Measurements from ENCODE around the gene ADGRG3.
A peak's percentile ranks its signal among the peaks of the same experiment; 100 is the strongest.

ADGRG3 gene, protein sequence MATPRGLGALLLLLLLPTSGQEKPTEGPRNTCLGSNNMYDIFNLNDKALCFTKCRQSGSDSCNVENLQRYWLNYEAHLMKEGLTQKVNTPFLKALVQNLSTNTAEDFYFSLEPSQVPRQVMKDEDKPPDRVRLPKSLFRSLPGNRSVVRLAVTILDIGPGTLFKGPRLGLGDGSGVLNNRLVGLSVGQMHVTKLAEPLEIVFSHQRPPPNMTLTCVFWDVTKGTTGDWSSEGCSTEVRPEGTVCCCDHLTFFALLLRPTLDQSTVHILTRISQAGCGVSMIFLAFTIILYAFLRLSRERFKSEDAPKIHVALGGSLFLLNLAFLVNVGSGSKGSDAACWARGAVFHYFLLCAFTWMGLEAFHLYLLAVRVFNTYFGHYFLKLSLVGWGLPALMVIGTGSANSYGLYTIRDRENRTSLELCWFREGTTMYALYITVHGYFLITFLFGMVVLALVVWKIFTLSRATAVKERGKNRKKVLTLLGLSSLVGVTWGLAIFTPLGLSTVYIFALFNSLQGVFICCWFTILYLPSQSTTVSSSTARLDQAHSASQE

DNA sequence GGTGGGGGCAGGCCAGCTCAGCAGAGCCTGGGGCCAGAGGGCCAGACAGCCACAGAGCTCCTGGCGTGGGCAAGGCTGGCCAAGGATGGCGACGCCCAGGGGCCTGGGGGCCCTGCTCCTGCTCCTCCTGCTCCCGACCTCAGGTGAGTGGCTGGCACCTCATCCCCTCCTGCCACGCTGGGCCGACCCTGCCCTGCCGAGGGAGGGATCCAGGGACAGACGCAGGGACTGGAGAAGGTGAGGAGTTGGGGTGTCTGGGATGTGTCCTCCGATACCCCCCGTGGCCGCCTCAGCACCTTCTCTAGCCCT, at the start of gene ADGRG3:
TSS of gene ADGRG3 (plus strand) at position 44 of the 309 bp plus-strand sequence. CDS start at position 86, 42 bp downstream.
- DNase-seq: no peak

DNA sequence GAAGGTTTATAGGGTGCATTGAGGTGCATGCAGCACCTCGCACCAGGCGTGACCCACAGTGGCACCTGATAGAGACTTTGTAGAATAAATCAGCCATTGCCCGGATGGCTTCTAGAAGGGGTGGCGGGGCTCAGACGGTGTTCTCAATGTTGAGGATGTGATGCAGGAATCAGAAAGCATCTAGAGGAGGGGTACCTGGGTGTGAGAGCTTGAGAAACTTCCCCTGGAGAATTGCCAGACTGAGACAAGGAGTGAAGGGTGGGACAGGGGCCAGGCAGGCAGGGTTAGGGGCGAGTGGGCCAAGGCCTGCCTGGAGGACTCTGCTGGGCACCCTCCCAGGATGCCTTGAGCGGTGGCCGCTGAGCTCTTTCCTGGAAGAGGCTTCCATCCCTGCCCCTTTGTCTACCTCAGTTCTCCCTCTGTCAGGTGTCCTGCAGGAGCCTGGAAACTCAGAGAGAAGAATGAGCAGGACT, 48.9 kb upstream of the ADGRG3 start:
- DNase-seq: no peak

DNA sequence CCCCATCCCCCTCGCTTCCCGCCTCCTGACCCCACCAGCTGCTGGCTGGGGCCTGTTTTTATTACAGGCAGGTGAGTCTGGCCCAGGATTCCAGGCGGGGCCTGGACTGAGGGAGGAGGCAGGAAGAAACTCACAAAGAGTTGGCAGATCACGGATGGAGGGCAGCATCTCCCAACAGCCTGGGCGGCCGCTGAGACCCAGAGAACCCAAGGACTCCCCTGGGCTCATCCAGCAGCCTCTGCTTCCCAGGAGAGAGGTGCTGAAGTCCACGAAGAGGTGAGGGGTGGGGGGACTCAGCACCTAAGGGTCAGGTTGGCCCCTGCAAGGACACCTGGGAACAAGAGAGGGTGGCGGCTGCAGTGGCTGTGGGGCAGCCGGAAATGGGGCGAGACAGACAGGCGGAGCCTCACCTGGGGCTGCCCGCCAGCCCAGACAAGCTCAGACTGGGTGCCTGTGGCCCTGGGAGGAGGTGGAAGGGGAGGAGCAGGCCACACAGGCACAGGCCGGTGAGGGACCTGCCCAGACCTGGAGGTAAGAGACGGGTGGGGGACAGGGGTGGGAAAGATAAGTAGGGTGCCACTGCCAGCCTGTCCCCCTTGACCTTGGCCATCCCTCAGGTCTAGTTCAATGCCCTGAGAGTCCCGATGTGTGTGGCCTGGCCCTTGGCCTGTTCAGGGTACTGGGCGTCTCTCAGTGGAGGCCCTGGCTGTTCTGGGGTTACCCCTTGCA, 48.3 kb upstream of the ADGRG3 start:
- DNase-seq: peak; percentile 45 to 77

DNA sequence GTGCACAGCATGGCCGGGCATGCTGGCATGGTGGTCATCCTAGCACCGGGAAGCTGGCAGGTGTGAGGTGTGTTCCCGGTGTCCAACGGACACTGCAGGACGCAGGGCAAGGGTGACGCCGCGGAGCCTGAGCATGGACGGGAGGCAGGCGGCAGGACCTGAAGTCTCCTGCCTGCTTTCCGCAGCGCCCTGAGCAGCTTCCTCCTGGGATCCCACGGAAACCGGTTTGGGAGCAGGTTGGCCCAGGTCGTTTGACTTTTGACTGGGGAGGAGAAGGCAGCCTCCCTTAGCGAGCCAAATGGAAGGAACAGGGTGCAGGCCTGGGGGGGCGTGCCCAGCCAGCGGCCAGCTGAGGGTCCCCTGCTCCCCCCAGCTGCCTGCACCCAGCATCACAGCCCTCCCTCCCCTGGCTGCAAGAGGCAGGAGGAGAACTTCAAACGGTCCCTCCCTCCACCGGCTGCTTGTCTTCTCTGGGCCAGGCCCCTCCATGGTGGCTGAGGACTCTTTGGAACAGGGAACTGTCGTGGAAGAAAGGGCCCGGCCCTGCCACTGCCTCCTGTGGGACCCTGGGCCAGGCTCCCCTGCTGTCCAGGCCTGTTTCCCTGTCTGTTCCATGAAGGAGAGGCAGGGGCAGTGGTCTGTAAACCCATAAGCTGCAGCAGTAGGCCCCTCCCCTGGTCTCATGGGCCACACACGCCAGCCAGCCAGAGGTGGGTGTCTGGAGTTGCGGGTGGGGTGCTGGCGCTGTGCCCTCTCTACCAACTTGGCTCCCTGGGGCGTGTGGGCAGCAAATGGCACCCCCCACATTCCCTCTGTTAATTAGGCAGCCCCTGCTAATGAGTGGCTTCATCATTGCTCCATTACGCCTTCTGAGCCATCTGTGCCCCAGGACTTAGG, 47.5 kb upstream of the ADGRG3 start:
- no peak for DNase-seq

DNA sequence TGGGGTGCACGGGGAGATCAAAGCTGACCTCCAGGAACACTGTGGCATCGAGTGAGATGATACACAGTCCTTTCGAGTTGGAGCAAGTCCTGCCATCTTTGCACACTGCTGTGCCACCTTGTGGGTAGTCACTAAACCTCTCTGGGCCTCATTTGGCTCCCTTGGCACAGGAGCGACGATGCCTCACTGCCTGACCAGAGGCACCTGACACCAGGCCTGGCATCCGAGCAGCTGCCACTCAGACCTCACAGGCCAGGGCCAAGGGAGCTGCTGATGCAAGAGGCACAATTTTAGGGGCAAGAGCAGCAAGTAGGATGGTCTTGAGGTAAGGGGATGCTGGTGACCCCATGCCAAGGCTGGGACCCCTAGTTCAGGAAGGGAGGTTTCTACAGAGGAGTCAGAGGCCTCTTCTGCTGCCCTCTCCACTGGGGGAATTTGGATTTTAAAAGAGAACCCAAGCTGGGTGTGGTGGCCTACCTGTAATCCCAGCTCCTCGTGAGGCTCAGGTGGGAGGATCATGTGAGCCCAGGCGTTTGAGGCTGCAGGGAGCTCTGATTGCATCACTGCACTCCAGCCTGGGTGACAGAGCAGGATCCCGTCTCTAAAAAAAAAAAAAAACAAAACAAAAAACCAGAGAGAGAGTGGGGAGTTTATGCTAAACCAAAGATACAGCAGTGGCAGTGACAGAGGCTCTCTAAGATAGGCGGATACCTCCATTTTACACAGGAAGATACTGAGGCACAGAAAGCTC, 46.4 kb upstream of the ADGRG3 start:
- DNase-seq: no peak

DNA sequence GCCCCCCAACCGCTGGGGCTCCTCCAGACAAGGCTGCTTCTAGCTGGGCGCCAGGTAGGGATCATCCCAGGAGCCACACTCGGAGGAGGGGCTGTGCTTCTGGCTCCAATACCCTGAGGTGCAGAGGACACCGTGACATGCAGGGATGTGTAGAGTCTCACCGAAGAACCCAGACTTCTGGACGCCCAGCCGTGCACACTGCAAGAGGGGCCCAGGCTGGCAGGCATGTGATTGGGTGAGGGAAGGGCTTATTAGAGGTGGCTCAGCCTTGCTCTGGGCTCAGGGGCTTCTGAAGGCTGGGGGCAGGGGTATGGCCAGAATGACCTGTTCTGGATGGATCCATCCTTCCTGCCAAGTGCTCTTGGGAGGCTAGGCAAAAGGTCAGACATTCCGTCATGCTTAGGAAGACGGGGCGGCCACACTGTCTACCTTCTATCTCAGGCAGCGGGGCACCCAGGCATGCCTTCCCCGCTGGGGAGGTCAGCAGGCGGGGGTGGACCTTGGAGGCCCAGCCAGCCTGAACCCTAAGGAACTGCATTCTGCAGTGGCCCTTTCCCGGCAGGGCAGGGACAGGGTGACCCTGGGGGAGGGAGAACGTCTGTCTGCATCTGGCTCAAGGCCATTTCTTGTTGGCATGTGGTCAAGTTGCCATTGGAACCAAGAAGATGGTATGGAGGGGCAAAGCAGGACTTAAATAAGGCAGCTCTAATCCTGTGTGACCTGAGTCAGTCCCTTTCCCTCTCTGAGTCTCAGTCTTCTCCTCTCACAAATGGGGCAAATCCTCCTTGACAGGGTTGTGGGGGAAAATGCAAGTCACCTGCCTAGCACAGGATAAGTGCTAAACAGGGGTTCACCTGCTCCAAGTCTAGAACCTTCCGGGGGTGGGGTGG, 45.5 kb upstream of the ADGRG3 start:
- no peak for DNase-seq

DNA sequence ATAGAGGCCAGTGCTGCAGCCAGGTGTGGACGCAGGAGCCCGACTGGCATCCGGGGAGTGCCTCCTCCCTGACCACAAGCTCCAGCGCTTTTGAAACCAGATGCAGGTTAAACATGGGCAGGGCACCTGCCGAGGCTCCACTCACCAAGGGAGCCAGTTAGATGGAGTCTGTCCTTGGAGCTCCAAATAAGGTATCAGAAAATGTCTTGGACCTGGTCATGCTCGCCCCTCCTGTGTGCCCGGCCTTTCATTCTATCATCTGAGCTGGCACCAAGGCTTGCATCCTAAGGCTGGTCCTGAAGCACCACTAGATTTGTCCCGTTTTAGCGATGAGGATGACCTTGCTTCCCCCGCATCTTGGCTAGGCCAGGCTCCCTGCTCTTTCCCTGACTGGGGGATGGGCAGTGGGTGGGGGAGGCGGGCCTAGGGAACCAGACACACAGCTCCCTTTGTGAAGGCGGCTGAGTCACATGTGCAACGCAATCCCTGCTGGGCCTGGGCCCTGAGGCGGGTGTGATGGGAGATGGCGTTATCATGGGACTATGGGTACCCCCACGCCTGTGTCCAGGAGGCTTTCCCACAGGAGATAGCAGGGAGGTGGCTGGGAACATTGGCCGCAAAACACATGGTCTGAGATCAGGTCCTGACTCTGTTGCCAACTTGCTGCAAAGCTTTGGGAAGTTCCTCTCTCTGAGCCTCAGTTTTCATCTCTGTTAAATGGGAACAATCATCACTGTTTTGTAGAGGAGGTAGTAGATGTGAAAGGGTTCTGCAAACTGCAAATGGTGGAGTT, 44.7 kb upstream of the ADGRG3 start:
- DNase-seq: no peak

DNA sequence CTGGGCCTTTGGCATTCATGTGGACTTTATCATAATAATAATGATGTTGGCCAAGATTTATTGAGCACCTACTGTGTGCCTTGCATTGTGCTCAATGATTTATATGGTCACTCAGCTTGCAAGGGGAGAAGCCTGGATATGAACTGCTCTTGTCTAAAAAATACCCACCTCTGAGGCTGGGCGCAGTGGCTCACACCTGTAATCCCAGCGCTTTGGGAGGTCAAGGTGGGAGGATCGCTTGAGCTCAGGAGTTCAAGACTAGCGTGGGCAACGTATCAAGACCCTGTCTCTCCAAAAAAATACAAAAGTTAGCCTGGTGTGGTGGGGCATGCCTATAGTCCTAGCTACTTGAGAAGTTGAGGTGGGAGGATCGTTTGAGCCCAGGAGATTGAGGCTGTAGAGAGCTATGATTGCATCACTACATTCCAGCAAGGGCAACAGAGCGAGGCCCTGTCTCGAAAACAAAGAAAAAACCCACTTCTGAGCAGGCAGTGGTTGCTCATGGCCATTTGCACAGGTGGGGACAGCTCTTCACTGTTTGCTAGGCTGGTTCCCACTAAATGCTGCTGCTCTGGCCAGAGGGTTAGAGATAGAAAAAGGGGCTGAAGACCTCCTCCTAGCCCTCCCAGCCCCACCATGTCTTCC, 43.9 kb upstream of the ADGRG3 start:
- no peak for DNase-seq

DNA sequence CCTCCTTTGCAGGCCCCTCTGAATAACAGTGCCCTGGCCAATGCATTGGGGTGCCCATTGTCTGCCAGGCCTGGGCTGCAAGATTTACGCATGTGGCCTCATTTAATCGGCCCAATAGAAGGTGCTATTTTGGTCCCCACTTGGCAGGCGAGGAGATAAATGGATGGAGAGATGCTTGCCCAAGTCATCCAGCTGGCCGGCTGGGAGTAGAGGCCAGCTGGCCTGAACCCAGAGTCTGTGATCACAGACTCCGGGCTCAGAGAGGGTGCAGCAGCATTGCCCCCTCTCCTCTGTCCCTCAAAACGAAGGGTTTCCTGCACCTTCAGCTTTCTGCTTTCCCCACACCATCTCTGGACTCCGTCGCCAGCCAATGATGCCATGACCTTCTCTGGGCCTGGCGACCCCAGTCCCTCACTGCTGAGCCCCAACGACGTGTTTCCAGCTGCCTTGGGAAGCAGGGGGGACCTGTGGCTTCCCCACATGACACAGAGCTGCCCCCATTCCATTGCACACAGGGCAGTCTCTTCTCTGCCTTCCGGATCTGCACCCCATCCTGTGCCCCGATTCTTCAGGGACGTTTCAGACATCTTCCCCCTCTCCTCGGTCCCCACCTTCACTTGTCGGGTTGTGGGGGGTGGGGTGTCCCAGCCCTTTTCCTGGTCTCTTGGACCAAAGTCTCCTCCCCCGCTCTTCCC, 43.2 kb upstream of the ADGRG3 start:
- no peak for DNase-seq

DNA sequence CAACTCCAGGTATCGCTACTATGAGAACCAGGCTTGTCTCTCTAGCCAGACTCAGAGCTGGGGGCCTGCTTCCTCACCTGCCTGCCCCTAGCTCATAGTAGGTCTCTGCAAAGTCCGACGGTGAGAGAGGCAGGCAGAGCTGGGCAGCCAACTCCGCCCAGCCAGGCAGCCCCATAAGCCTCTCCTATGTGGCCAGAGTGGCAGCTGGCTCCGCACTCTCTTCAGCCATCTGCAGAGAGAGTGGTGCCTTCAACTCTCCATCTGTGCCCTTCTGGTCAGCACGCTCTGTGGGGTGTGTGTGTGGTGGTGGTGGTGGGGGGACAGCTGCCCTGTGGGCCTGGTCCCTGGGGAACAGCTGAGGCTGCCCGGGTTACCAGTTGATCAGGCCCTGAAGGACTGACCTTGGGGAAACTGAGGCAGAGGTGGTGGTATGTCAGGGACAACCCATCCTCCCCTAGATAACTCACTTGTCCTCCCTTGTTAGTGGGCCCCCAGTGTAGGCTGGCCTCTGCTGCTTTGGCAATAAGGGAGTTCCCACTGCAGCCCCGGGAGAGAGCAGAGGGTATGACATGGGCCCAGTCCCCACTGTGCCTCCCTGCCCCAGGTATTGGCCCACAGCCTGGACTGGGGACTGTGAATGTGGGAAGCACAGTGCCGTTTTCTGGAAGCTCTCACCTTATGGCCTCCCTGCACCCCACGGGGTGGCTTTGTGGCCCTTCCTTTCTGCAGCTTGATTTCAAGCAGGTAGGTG, 41.5 kb upstream of the ADGRG3 start:
- no peak for DNase-seq

DNA sequence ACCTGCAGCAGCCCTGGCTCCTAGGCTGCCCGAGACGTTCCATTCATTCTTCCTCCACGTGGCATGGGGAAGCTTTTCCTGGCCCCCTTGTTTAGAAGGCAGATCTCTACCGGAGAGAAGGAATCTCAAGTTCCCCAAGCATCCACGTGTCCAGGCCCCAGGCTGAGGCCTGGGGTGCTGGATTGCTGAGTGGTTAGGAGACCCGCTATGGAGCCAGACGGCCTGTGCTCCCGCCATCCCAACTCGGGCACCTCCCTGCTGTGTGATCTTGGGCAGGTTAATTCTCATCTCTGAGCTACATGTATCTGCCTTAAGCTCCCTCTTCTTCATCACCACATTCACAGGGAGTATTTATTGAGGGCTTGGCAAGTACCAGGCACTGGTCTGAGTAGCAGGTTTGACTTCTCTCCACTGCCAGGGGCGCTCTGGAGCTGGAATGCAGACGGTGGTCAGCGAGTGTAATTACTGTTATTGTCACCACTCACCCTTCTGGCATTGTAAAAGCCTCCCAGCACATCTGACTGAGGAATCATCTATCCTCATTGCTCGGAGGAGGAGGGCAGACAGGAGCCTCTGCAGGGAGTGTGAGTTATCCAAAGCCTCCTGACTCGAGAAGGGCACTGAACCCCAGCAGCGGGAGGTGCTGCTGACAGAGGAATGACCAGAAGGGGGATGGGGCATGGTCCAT, 40.8 kb upstream of the ADGRG3 start:
- no peak for DNase-seq

DNA sequence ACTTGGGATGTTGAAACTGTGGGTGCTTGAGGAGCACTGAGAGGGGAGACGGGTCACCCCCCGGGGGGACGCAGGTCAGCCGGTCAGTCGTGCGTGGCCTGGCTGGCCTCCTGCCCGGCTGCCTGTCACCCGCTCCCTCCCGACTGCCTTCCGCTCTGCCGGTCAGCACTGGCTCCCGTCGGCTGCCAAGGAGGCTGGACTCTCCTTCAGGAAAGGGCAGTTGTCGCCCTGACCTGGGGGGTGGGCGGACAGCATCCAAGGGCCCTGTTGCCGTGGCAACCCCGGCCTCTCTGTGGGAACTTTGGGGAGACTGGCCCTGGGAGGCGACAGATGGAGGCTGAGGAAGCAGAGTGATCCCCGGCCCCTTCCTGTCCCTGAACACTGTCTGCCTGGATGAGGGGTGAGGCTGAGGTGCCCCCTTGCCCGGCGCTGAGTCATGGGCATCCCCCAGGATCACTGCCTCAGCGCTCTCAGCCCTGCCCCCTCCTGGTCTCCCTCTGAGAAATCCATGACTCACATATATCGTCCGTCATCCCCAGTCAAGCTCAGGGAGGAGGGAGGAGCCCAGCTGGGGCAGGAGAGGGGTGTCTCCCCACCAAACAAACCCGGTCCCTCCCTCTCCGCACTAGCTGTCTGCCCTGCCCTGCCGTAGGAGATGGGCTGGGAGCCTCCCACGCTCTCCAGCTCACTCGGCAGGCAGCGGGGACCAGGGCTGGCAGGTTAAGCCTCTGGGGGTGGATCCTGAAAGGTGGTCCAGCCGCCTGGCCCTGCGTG, 39.9 kb upstream of the ADGRG3 start, which contains the start of gene ADGRG1:
TSS of gene ADGRG1 (plus strand) at position 623 of the 774 bp plus-strand sequence. CDS start 21,658 bp downstream, outside the sequence.
- no peak for DNase-seq

DNA sequence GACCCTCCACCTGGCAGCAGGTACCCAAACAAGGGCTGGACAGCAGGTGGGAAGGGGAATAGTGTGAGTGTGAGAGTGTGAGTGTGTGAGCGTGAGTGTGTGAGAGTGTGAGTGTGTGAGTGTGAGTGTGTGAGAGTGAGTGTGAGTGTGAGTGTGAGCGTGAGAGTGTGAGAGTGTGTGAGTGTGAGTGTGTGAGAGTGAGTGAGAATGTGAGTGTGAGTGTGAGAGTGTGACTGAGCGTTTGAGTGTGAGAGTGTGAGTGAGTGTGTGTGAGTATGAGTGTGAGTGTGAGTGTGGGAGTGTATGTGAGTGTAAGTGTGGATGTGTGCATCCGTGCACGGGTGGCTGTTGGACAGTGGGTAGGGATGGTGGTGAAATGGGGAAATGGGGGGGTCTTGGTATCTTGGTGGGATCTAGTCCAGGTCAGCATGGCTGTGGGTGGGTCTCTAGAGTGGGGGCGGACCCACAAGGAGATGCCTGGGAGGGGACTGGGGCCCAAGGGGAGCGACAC, 39.3 kb upstream of the ADGRG3 start:
- no peak for DNase-seq

DNA sequence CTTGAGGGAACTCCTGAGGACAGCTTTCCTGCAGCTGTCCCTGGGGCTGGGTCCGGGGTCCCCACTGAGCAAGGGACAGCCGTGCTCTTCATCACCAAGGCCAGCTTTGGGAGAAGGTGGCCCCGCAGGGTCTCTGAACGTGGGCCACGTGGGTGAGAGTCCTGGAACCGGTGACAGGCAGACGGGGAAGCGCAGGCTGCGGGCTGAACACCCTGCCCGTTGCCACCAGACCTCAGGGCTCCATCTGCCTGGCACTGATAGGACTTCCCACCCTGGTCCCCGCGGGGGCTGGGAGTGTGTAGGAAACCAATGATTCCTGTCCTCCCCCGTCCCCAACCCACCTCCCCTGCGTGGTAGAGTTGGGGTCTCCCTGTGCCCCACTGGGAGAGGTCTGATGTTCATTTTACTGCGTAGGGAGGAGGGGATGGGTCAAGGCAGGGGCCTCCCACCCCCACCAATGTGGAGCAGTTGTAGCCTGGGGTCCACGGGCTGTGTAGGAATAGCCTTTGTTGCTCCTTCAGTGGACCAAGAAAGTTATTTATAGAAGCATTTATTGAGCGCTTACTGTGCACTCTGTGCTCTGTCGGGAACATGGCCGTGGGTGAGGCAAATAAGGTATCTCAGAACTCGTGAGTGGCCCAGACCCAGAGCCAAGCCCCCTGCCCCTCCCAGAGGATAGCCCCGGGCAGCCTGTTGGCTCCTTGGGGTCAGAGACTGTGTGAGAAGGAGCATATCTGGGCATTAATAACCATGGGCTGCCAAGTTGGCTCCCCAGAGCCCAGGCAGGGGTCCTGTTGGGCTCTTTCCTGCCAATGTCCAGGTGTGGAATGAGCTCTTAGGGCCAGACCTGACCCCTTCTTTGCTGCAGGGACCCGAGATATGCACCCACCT, 38.3 kb upstream of the ADGRG3 start:
- DNase-seq: no peak

DNA sequence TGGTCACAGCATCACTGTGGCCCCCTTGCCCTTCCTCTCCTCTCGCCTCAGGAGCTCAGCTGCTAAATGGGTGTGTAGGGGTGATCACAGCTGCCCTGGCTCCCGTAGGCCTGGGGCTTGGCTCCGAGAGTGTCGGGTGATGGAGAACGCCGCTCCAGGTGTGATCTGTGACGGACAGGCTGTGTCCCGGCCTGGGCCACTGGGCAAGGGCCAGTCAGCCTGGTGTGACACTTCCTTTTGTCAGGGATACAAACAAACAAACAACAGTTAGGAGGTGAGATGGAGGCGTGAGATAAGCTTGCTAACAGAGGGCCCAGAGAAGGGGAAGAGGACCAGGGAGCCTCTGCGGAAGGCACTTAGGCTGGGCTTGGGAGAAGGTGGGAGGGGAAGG, 37.7 kb upstream of the ADGRG3 start:
- DNase-seq: no peak

All from NCI-H2081 (cell line).